GM19467 (cell line): ENCODE data around the gene FRMPD3.
A peak's percentile ranks its signal among the peaks of the same experiment; 100 is the strongest.
"Not testable (repeated sequence)": the region's sequence is repeated elsewhere in the genome, so short reads cannot be mapped to it uniquely, and the experiment has no call there.

Source experiments
- ATAC-seq: cut with Tn5 transposase; IDR thresholded peaks from one replicate; pipeline ENCODE4 v1.9.1; 2021; ENCODE audit warnings: mild to moderate bottlenecking, moderate library complexity; ENCODE audit not compliant: unreplicated experiment

Gene FRMPD3

GRCh38 chrX:107448998-107449835 lies at the start of gene FRMPD3:
FRMPD3 (plus strand) TSS chrX:107449652; CDS start chrX:107526589, 76,937 bp downstream.
- no peak for ATAC-seq

GRCh38 chrX:107420571-107420970 lies 28.9 kb upstream of the FRMPD3 start:
- ATAC-seq = no peak

DNA sequence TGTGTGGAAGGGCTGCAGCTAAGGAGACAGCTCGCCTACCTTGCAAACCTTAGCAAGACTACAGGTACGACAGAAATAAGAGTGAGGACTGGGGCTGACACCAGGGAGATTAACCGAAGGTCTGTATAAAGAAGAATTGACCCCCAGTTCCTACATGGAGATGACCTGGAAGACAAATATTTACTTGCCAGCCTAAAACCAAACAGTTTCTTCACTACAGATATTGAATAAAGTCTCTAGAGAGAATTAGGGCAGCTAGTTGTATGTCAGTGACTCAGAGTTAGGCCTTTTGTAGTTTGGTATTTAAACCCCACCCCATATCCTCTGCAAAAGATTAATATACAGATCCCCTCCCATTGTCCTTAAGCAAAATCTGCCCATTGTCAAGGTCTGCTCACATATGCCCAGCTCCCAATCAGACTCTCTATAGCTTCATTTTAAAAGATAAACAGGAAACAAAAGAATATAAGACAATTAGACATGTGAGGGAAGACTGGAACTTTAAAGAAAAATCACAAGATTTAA lies 28.1 kb upstream of the FRMPD3 start:
- ATAC-seq = no peak

GRCh38 chrX:107429090-107429489 lies 20.4 kb upstream of the FRMPD3 start:
- ATAC-seq = no peak

DNA sequence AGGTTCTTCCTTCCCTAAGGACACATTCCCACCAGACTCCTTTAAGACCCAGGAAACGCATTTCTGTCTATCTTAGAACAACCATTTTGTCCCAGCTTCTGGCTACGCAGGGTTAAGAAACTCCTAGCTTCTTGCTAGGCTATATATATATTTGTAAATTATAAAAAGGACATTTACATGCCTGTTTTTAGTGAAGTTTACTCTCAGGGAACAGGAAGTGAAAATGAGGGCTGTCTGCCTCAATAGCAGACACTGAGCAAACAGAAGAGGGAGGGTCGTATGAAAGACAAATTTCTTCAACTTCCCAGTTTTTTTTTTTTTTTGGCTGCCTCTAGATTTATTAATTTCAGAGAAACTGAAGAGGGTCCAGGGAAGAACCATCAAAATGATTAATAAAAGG lies 9.3 kb upstream of the FRMPD3 start:
- no peak for ATAC-seq

- ATAC-seq = no peak
Observed at GRCh38 chrX:107440692-107441091, 8.8 kb upstream of the FRMPD3 start.

DNA sequence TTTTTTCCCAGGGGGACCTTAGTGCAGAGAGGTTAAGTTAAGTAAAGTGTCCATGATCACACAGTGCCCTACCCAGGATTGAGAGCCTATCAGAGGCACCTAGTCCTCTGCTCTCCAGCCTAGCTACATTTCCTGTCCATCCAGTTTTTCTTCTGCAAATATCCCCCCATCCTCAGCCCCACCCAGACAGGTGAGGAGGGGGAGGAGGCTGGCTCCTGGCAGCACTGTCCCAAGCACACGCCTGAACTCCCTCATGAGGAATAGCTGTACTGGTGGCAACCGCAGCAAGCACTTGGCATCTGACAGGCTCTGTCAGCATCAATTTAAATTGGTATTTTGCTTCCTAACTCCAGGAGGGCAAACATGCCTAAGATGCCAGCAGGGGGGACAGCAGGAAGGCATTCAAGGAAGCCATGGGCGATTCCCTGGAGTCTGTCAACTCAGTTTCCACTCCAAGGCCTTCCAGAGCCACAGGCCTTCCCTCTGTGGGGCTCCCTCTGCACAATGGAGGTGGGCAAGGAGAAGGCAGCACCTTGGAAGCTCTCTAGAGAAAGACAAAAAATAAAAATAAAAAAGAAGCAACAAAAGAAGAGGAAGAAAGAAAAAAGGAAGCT lies 6.4 kb upstream of the FRMPD3 start:
- no peak for ATAC-seq

- no peak for ATAC-seq
Observed at GRCh38 chrX:107445146-107445545, 4.3 kb upstream of the FRMPD3 start.

- no peak for ATAC-seq
Observed at GRCh38 chrX:107445631-107446030, 3.8 kb upstream of the FRMPD3 start.

DNA sequence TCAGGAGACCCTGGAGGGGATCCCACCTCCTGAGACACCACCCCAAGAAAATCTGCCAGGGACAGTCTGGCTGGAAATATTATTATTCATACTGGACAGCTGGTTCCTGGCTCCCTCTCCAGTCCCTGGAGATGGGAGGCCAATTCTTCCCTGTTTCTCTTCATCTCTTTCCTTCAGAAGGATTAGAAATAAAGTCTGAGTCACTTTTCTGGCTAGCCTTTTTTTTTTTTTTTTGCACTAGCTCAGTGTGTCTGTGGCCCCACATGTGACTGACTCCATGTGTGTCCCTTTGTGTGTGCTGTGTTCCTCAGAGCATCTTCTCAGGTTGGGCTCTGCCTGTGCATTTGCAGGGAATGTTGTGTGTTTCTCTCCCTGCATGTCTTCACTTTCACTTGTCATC lies 1.8 kb upstream of the FRMPD3 start:
- no peak for ATAC-seq

DNA sequence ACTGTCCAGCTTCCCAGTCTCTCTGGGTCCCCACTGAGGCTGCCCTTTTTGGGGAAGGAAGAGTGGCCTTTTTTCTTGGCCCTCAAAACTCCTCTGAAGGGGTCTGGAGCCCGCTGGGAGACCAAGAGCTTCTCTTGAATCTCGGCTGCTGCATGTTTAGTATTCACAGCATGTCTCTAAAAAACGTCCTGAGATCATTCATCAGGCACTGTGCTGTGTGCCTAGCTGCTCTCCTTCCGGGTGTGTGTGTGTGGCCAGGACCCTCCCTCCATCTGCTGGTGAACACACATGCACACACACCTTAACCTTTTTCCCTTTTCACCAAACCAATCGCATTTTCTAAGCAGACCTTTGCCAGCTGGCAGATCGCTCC lies 841 bp upstream of the FRMPD3 start:
- no peak for ATAC-seq

DNA sequence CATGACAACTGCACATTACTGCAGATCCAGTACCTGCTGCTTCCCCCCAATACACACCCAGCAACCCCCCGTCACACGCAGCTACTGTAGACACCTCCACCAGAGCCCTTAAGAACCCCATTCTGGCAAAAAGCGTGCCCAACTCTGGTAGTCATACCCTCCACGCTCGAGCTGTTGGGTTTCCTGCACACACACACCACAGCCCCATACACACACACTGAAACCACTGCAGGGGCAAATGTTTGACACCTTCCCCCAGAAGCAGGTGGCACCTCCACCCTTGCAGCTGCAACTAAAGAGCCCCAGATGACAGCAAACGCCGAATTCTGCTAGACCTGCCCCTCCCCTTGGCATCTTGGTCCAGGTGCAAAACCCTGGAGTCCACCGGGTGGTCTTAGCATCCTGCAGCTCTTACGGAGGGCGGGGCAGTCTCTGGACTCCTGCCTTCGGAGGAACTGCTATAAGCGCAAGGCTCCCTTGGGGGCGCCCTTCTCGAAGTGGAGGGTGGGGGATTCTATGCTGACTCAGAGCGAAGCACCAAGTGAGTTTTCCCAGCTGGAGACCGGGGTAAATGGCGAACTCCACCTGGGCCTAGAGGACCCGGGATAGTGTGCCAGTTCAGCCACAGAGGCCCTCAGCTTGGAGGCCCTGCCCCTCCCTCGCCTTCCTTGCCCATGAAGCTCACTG lies 1.5 kb downstream of the FRMPD3 start:
- ATAC-seq = no peak

DNA sequence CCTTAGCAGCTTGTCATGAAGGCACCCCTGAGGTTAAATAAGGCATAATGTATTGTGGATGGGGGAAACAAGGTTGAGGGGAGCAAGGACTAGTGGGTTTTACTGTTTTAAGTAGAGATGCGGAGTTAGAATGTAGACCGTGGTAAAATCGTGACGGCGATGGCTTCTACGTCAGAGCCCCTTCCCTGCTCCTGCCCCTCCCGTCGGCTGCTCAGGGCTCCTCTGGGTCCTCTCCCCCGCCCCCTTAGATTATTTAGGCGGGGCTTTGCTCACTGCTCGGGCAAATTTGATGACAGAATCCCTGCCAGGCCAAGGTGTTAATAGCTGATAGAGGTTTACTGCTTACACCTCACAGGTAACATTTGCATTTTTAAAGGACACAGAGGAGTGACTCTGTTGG lies 2.3 kb downstream of the FRMPD3 start:
- no peak for ATAC-seq

DNA sequence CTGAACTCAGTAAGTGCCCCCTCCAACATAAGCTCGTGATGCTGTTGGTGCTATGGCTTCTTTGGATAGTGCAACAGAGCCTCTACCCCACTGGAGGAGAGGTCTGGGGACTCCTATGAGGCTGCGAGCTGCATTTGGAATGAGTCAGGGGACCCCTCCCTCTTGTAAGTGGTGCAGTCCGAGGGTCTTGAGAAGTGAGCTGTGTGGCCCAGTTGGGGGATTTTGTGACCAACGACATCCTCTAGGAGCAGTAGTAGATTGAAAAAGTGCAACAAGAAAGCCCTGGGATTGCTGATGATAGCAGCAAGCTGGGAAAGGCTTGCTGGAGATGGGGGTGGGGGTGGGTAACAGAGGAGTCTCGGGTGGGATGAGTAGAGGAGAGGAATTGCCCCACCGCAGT lies 3.1 kb downstream of the FRMPD3 start:
- ATAC-seq = no peak

- ATAC-seq = peak; percentile 55
Observed at GRCh38 chrX:107454302-107454701, 4.8 kb downstream of the FRMPD3 start.

- no peak for ATAC-seq
Observed at GRCh38 chrX:107457289-107457688, 7.8 kb downstream of the FRMPD3 start.

GRCh38 chrX:107465932-107466620 lies 16.6 kb downstream of the FRMPD3 start:
- peak; percentile 80 for ATAC-seq

DNA sequence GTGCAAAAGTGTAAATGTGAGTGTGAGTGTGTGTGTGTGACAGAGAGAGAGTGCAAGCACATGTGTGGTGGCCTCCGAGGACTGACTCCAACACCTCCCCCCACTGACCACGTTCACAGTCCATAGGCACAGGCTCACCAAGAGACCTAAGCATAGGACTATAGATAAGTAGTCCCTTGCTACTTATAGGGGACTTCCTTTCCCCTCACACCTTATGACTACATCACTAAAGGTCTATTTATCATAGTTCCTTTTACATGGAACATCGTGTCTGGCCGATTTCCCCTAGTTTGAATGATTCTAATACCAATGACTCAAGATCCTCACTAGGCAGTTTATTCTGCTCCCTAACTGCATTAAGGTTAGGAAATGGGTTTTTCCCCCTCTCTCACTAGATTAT lies 17.8 kb downstream of the FRMPD3 start:
- ATAC-seq = no peak

- no peak for ATAC-seq
Observed at GRCh38 chrX:107470198-107470597, 20.7 kb downstream of the FRMPD3 start.

DNA sequence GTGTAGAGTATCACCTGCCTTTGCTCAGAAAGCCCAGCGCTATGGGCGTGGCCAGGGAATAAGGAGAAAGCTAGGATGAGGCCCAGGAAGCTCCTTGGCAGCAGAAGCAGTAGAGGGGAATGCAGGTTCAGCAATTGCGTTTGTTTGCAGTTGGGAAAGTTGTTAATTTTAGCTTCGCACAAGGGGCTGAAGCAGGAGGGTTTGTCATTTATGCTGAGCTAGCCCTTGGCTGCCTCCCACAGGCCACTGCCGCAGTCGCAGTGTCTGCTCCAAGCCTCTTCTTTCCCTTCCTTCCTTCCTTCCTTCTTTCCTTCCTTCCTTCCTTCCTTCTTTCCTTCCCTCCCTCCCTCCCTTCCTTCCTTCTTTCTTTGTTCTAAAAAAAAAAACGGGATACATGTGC lies 21.5 kb downstream of the FRMPD3 start:
- no peak for ATAC-seq

GRCh38 chrX:107471420-107471819 lies 22.0 kb downstream of the FRMPD3 start:
- not testable (repeated sequence) for ATAC-seq
